Measurements from ENCODE around the gene GPAT2. TPM values are rescaled to one million over a fixed set of nuclear protein-coding genes. Genes with fewer than 3 reads are reported as not detected.
A peak's percentile ranks its signal among the peaks of the same experiment; 100 is the strongest.
"Not testable (repeated sequence)": the region's sequence is repeated elsewhere in the genome, so short reads cannot be mapped to it uniquely, and the experiment has no call there.

The GPAT2 gene
- total RNA-seq, 1 experiment from 2014 or later: not detected

GRCh38 chr2:96019909-96020590 is 14.7 kb downstream of the GPAT2 start:
- BruUV-seq (replicated peaks); H3K27me3 Mint-ChIP-seq (ENCODE audit: unreplicated experiment); CTCF ChIA-PET; H3K4me1 Mint-ChIP-seq (ENCODE audit: low read depth, unreplicated experiment); H3K9me3 Mint-ChIP-seq (ENCODE audit: low read depth, unreplicated experiment); H3K27ac Mint-ChIP-seq (ENCODE audit: unreplicated experiment); DNase-seq; H3K4me3 Mint-ChIP-seq (ENCODE audit: low read depth, unreplicated experiment); H3K36me3 Mint-ChIP-seq (ENCODE audit: insufficient read depth, unreplicated experiment): not testable (repeated sequence)
- intact Hi-C loops (cut with micrococcal nuclease; ENCODE audit: unreplicated experiment): loop anchor here (10.0 kb wide), 2 partner anchors 155 to 245 kb away; partner anchors contain the start of genes CIAO1 and TMEM127

GRCh38 chr2:96016321-96016720 is 18.4 kb downstream of the GPAT2 start:
- H3K4me3 Mint-ChIP-seq (ENCODE audit: low read depth, unreplicated experiment); H3K27me3 Mint-ChIP-seq (ENCODE audit: unreplicated experiment); H3K27ac Mint-ChIP-seq (ENCODE audit: unreplicated experiment); H3K36me3 Mint-ChIP-seq (ENCODE audit: insufficient read depth, unreplicated experiment); DNase-seq; intact Hi-C loops (cut with micrococcal nuclease; ENCODE audit: unreplicated experiment); H3K4me1 Mint-ChIP-seq (ENCODE audit: low read depth, unreplicated experiment); H3K9me3 Mint-ChIP-seq (ENCODE audit: low read depth, unreplicated experiment); BruUV-seq (replicated peaks); CTCF ChIA-PET: not testable (repeated sequence)

- DNase-seq; H3K4me1 Mint-ChIP-seq (ENCODE audit: low read depth, unreplicated experiment); intact Hi-C loops (cut with micrococcal nuclease; ENCODE audit: unreplicated experiment); CTCF ChIA-PET; H3K4me3 Mint-ChIP-seq (ENCODE audit: low read depth, unreplicated experiment); H3K27me3 Mint-ChIP-seq (ENCODE audit: unreplicated experiment); H3K36me3 Mint-ChIP-seq (ENCODE audit: insufficient read depth, unreplicated experiment); BruUV-seq (replicated peaks); H3K27ac Mint-ChIP-seq (ENCODE audit: unreplicated experiment); H3K9me3 Mint-ChIP-seq (ENCODE audit: low read depth, unreplicated experiment): not testable (repeated sequence)
Measured at GRCh38 chr2:96012792-96013264, 21.9 kb downstream of the GPAT2 start.

- H3K27me3 Mint-ChIP-seq (ENCODE audit: unreplicated experiment); H3K36me3 Mint-ChIP-seq (ENCODE audit: insufficient read depth, unreplicated experiment); BruUV-seq (replicated peaks); H3K27ac Mint-ChIP-seq (ENCODE audit: unreplicated experiment); H3K9me3 Mint-ChIP-seq (ENCODE audit: low read depth, unreplicated experiment); intact Hi-C loops (cut with micrococcal nuclease; ENCODE audit: unreplicated experiment); CTCF ChIA-PET; DNase-seq; H3K4me3 Mint-ChIP-seq (ENCODE audit: low read depth, unreplicated experiment); H3K4me1 Mint-ChIP-seq (ENCODE audit: low read depth, unreplicated experiment): not testable (repeated sequence)
Measured at GRCh38 chr2:96012086-96012791, 22.5 kb downstream of the GPAT2 start.

GRCh38 chr2:96011129-96011455 is 23.6 kb downstream of the GPAT2 start:
- peak; percentile 59 for DNase-seq

GRCh38 chr2:96010320-96011128 is 24.2 kb downstream of the GPAT2 start:
- H3K36me3 Mint-ChIP-seq (ENCODE audit: insufficient read depth, unreplicated experiment); H3K9me3 Mint-ChIP-seq (ENCODE audit: low read depth, unreplicated experiment); H3K4me1 Mint-ChIP-seq (ENCODE audit: low read depth, unreplicated experiment); intact Hi-C loops (cut with micrococcal nuclease; ENCODE audit: unreplicated experiment): not testable (repeated sequence)
- H3K4me3 Mint-ChIP-seq (ENCODE audit: low read depth, unreplicated experiment): peak overlapping the region; percentile 71
- DNase-seq: peak; percentile 96
- CTCF ChIA-PET: interaction anchor here (1.1 kb wide), 2 partner anchors 18 to 165 kb away, joined by 4 to 8 read pairs; no protein-coding TSS in a partner anchor
- BruUV-seq (replicated peaks): TSS peak; percentile 45
- peaks cover 17% of the 10 kb centered on the region for H3K27me3 Mint-ChIP-seq (ENCODE audit: unreplicated experiment)
- peak overlapping the region; percentile 24 for H3K27ac Mint-ChIP-seq (ENCODE audit: unreplicated experiment)

More at GRCh38 chr2:96011129-96011455, 23.6 kb downstream of the GPAT2 start:
- H3K36me3 Mint-ChIP-seq (ENCODE audit: insufficient read depth, unreplicated experiment); H3K4me1 Mint-ChIP-seq (ENCODE audit: low read depth, unreplicated experiment); H3K27ac Mint-ChIP-seq (ENCODE audit: unreplicated experiment); H3K4me3 Mint-ChIP-seq (ENCODE audit: low read depth, unreplicated experiment); intact Hi-C loops (cut with micrococcal nuclease; ENCODE audit: unreplicated experiment); BruUV-seq (replicated peaks); CTCF ChIA-PET; H3K9me3 Mint-ChIP-seq (ENCODE audit: low read depth, unreplicated experiment): not testable (repeated sequence)
- peaks cover 11% of the 10 kb centered on the region for H3K27me3 Mint-ChIP-seq (ENCODE audit: unreplicated experiment)

- CTCF ChIA-PET: interaction anchor here (1.1 kb wide), 2 partner anchors 17 to 166 kb away, joined by 4 to 8 read pairs; no protein-coding TSS in a partner anchor
- H3K36me3 Mint-ChIP-seq (ENCODE audit: insufficient read depth, unreplicated experiment); intact Hi-C loops (cut with micrococcal nuclease; ENCODE audit: unreplicated experiment); H3K4me1 Mint-ChIP-seq (ENCODE audit: low read depth, unreplicated experiment); H3K9me3 Mint-ChIP-seq (ENCODE audit: low read depth, unreplicated experiment): not testable (repeated sequence)
- H3K27me3 Mint-ChIP-seq (ENCODE audit: unreplicated experiment): peaks cover 23% of the 10 kb centered on the region
- DNase-seq: peak; percentile 60
- H3K27ac Mint-ChIP-seq (ENCODE audit: unreplicated experiment): peak overlapping the region; percentile 24
- H3K4me3 Mint-ChIP-seq (ENCODE audit: low read depth, unreplicated experiment): peak overlapping the region; percentile 71
- BruUV-seq (replicated peaks): TSS peak; percentile 89
Measured at GRCh38 chr2:96009833-96010232, 24.9 kb downstream of the GPAT2 start.

GRCh38 chr2:96008051-96008450 is 26.7 kb downstream of the GPAT2 start:
- CTCF ChIA-PET; DNase-seq; intact Hi-C loops (cut with micrococcal nuclease; ENCODE audit: unreplicated experiment); H3K27ac Mint-ChIP-seq (ENCODE audit: unreplicated experiment); H3K4me3 Mint-ChIP-seq (ENCODE audit: low read depth, unreplicated experiment); BruUV-seq (replicated peaks); H3K9me3 Mint-ChIP-seq (ENCODE audit: low read depth, unreplicated experiment); H3K4me1 Mint-ChIP-seq (ENCODE audit: low read depth, unreplicated experiment); H3K36me3 Mint-ChIP-seq (ENCODE audit: insufficient read depth, unreplicated experiment): not testable (repeated sequence)
- peaks cover 34% of the 10 kb centered on the region for H3K27me3 Mint-ChIP-seq (ENCODE audit: unreplicated experiment)

- H3K36me3 Mint-ChIP-seq (ENCODE audit: insufficient read depth, unreplicated experiment); CTCF ChIA-PET; H3K27ac Mint-ChIP-seq (ENCODE audit: unreplicated experiment); BruUV-seq (replicated peaks); DNase-seq; intact Hi-C loops (cut with micrococcal nuclease; ENCODE audit: unreplicated experiment); H3K4me1 Mint-ChIP-seq (ENCODE audit: low read depth, unreplicated experiment); H3K4me3 Mint-ChIP-seq (ENCODE audit: low read depth, unreplicated experiment); H3K9me3 Mint-ChIP-seq (ENCODE audit: low read depth, unreplicated experiment): not testable (repeated sequence)
- H3K27me3 Mint-ChIP-seq (ENCODE audit: unreplicated experiment): peaks cover 34% of the 10 kb centered on the region
Measured at GRCh38 chr2:96006248-96006647, 28.5 kb downstream of the GPAT2 start.
